ENCODE results near the gene IL12RB2.

Gene IL12RB2

DNA sequence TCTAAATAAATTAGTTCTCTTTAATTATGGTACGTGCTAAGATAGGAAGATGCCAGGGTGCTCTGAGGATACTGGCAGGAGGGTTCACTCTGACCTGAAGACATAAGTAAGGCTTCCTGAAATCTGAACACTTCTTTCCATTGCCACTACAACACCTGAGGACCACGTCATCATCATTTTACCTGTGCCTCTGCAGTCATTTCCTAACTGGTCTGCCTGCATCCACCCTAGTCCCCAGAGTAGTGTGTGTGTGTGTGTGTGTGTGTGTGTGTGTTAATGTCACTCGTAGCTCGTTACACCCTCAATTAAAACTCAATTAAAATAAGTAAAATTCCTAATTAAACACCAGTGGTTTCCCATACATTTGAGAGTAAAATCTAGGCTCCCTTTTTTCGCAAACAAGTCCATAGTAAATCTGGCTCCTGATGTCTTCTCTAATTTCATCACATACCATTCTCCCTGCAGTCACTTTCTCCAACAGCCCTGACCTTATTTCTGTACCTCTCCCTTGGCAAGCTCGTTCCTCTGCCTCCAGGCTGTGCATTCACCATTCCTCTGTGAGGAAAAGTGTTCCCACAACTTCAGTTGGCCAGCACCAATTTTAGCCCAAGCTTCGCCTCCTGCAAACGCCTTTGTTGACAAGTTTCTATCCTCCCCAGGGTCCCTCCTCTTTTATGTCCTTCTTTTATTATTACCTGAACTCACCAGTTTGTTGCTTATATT is 8.7 kb downstream of the IL12RB2 start:
- peaks cover 38 to 84% (median 58%) of the 10 kb centered on the region in 10 experiments for H3K4me1 ChIP-seq
- TF ChIP-seq Cebpa-rat (IDR thresholded peaks at IDR 0.05), result no peak
- H3K36me3 ChIP-seq, result peaks cover 0 to 54% (median 33%) of the 10 kb centered on the region in 11 experiments; a peak in 15 of 22 replicates

DNA sequence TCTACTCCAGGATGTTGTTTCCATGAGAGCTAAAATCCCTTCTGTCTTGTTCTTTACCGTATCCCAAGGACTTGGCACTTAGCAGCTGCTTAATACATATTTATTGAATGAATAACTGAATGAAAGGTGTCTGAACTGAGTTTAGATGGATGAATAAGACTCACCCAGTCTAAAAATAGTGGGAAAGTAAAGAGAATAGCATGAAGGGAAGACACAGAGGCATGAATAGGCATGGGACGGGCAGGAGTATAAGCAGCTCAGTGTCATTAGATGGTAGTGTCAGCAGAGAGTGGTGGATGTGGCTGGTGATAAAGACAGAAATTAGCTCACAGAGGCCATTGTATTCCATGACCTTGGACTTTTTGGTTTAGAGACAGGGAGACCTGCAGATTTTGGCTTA is 9.2 kb downstream of the IL12RB2 start:
- H3K4me2 ChIP-seq, result peak overlapping the region in 8 of 11 experiments; percentile 14 to 92 (median 72); a peak in 12 of 22 replicates
- no peak for TF ChIP-seq Cebpa-rat (IDR thresholded peaks at IDR 0.05)
- H4K20me1 ChIP-seq, result no peaks in the 10 kb centered on the region
- no peaks in the 10 kb centered on the region for H3K27me3 ChIP-seq
- peaks cover 0 to 14% (median 0%) of the 10 kb centered on the region in 11 experiments; a peak in 9 of 22 replicates for H3K9me3 ChIP-seq (replicated peaks in 1 of 11)
- H3K4me3 ChIP-seq, result no peak overlapping the region
- H3K36me3 ChIP-seq, result peaks cover 0 to 60% (median 39%) of the 10 kb centered on the region in 11 experiments; a peak in 16 of 22 replicates
- peak overlapping the region in 2 of 11 experiments; percentile 1 to 8; a peak in 1 of 22 replicates for H3K27ac ChIP-seq
- H3K4me1 ChIP-seq, result peaks cover 32 to 78% (median 52%) of the 10 kb centered on the region in 10 experiments
- H3K9ac ChIP-seq, result no peak overlapping the region

More for the DNA sequence above, 8.7 kb downstream of the IL12RB2 start:
- H3K27me3 ChIP-seq, result no peaks in the 10 kb centered on the region
- H3K27ac ChIP-seq, result peak overlapping the region in 3 of 11 experiments; percentile 1 to 58 (median 8); a peak in 3 of 22 replicates
- H3K9me3 ChIP-seq (replicated peaks in 1 of 11), result peaks cover 0 to 14% (median 0%) of the 10 kb centered on the region in 11 experiments; a peak in 9 of 22 replicates
- H4K20me1 ChIP-seq, result no peaks in the 10 kb centered on the region
- no peak overlapping the region for H3K9ac ChIP-seq
- H3K4me2 ChIP-seq, result peak overlapping the region in 10 of 11 experiments; percentile 0 to 92 (median 59); a peak in 17 of 22 replicates
- peak overlapping the region in 1 of 10 experiments; percentile 25; a peak in 1 of 20 replicates for H3K4me3 ChIP-seq

DNA sequence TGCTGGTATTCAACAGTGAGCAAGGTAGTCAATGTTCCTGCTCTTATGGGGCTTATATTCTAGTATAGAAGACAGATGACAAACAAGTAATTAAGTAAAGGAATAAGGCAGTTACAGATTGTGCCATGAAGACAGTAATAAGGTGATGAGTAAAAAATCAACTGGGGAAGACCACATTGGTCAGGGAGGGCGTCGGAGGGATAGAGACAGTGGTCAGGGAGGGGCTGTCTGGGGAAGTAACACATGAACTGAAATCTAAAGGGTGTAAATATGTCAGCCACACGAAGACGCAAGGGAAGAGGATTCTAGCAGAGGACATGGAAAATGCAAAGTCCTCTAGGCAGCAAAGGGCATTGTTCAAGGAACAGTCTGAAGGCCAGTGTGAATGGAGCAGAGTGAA is 10.1 kb downstream of the IL12RB2 start:
- Histone ChIP-seq H3K4me3 (no peak overlapping the region), H3K9me3 (replicated peaks in 1 of 11) (peaks cover 0 to 14% (median 0%) of the 10 kb centered on the region in 11 experiments; a peak in 9 of 22 replicates), H3K27me3 (no peaks in the 10 kb centered on the region), H3K4me1 (peaks cover 24 to 69% (median 44%) of the 10 kb centered on the region in 10 experiments), H4K20me1 (no peaks in the 10 kb centered on the region), H3K4me2 (peak overlapping the region in 5 of 11 experiments; percentile 4 to 86 (median 37); a peak in 8 of 22 replicates), H3K36me3 (peaks cover 0 to 69% (median 48%) of the 10 kb centered on the region in 11 experiments; a peak in 18 of 22 replicates), H3K9ac (no peak overlapping the region), H3K27ac (no peak overlapping the region)
- no peak for TF ChIP-seq Cebpa-rat (IDR thresholded peaks at IDR 0.05)

DNA sequence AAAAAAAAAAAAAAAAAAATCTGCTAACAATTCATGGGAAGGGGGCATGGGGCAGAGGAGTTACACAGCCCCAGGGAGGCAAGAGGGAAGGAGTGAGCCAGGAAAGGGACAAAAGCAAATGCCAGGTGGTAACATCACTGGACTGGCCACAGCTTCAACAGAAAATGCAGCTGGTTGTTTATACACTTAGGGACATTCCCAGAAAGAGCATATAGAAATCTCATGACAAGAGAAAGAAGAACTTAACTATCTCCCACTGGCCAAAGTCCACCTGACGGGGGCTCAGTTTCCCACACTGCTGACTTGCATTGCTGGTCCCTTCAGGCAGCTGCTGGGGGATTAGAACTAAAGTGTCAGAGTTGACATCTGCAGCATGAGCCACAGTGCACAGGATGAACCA is 14.8 kb downstream of the IL12RB2 start:
- Histone ChIP-seq H3K9me3 (replicated peaks in 1 of 11) (peaks cover 0 to 14% (median 0%) of the 10 kb centered on the region in 11 experiments; a peak in 9 of 22 replicates), H3K4me2 (no peak overlapping the region), H3K27ac (no peak overlapping the region), H3K4me3 (no peak overlapping the region), H3K4me1 (peaks cover 0 to 24% (median 6%) of the 10 kb centered on the region in 10 experiments; a peak in 9 of 20 replicates), H4K20me1 (no peaks in the 10 kb centered on the region), H3K9ac (no peak overlapping the region), H3K27me3 (no peaks in the 10 kb centered on the region), H3K36me3 (peaks cover 3 to 98% (median 82%) of the 10 kb centered on the region in 11 experiments; a peak in 18 of 22 replicates)
- TF ChIP-seq Cebpa-rat (IDR thresholded peaks at IDR 0.05), result no peak

DNA sequence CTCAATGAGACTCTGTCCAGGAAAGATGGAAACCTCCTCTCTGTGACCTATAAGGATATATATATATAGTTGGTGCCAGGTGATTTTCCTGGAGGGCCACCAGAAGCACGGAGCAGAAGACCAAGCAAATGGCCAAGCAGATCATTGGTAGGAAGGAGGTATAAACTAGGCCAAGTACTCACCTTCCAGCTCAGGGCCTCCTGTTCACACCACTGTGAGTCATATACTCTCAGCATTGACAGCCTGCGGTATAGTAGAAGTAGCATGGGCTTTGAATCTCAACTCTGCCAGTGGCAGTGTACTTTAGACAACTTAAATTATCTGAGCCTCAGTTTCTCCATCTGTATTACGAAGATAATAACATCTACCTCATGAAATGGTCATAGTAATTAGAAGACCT is 15.4 kb downstream of the IL12RB2 start:
- Histone ChIP-seq H3K4me1 (peaks cover 0 to 18% (median 6%) of the 10 kb centered on the region in 10 experiments; a peak in 7 of 20 replicates), H3K27me3 (no peaks in the 10 kb centered on the region), H3K36me3 (peaks cover 3 to 98% (median 82%) of the 10 kb centered on the region in 11 experiments; a peak in 19 of 22 replicates), H3K4me2 (no peak overlapping the region), H3K27ac (no peak overlapping the region), H4K20me1 (no peaks in the 10 kb centered on the region), H3K4me3 (no peak overlapping the region), H3K9me3 (replicated peaks in 1 of 11) (peaks cover 0 to 9% (median 0%) of the 10 kb centered on the region in 11 experiments; a peak in 7 of 22 replicates), H3K9ac (no peak overlapping the region)
- TF ChIP-seq Cebpa-rat (IDR thresholded peaks at IDR 0.05), result no peak

DNA sequence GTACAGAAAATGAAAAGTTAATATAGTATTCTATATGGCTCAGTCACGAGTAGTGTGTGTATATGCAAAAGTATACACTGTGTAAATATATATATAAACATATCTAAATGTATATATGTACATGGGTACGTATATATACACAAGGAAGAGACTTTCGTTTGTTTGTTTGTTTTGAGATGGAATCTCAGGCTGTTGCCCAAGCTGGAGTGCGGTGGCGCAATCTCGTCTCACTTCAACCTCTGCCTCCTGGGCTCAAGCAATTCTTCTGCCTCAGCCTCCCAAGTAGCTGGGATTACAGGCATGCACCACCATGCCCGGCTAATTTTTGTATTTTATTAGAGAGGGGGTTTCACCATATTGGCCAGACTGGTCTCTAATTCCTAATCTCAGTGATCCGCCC is 16.4 kb downstream of the IL12RB2 start:
- H3K4me3 ChIP-seq, result no peak overlapping the region
- H3K36me3 ChIP-seq, result peaks cover 10 to 98% (median 90%) of the 10 kb centered on the region in 11 experiments; a peak in 20 of 22 replicates
- TF ChIP-seq Cebpa-rat (IDR thresholded peaks at IDR 0.05), result 0 out of 22 replicates have a peak, but pooled peaks of 1 of the 11 experiments have one; percentile 6
- peaks cover 0 to 8% (median 0%) of the 10 kb centered on the region in 10 experiments; a peak in 2 of 20 replicates for H3K4me1 ChIP-seq
- H3K27me3 ChIP-seq, result no peaks in the 10 kb centered on the region
- no peak overlapping the region for H3K9ac ChIP-seq
- no peak overlapping the region for H3K4me2 ChIP-seq
- no peak overlapping the region for H3K27ac ChIP-seq
- peaks cover 0 to 1% (median 0%) of the 10 kb centered on the region in 11 experiments; a peak in 3 of 22 replicates for H3K9me3 ChIP-seq (replicated peaks in 1 of 11)
- H4K20me1 ChIP-seq, result no peaks in the 10 kb centered on the region

DNA sequence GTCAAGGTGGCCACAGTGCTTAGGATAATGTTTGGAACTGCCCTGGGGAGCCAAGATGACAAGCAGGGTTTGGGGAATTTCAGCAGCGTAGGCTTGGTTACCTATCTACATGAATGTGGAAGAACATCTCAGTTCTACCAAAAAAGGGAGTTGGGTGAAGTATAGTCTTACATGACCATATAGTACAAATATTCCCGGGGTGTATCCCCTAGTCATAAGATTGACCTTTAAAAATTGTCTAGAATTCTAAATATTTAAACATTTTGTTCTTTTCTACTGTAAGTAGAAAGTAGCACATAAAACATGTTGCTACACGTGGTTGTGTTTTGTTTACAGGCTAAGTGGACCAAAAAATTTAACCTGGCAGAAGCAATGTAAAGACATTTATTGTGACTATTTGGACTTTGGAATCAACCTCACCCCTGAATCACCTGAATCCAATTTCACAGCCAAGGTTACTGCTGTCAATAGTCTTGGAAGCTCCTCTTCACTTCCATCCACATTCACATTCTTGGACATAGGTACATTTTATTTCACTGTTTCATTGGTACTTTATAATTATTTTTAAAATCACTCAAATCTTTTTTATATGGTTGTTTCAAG is 20.3 kb downstream of the IL12RB2 start:
- Histone ChIP-seq H3K27me3 (no peaks in the 10 kb centered on the region), H3K4me1 (peaks cover 0 to 6% (median 0%) of the 10 kb centered on the region in 10 experiments; a peak in 2 of 20 replicates), H3K9ac (no peak overlapping the region), H3K4me2 (no peak overlapping the region), H3K36me3 (peaks cover 10 to 100% (median 91%) of the 10 kb centered on the region in 11 experiments; a peak in 20 of 22 replicates), H3K9me3 (replicated peaks in 1 of 11) (no peaks in the 10 kb centered on the region), H3K4me3 (no peak overlapping the region), H4K20me1 (no peaks in the 10 kb centered on the region), H3K27ac (no peak overlapping the region)
- TF ChIP-seq Cebpa-rat (IDR thresholded peaks at IDR 0.05), result no peak

DNA sequence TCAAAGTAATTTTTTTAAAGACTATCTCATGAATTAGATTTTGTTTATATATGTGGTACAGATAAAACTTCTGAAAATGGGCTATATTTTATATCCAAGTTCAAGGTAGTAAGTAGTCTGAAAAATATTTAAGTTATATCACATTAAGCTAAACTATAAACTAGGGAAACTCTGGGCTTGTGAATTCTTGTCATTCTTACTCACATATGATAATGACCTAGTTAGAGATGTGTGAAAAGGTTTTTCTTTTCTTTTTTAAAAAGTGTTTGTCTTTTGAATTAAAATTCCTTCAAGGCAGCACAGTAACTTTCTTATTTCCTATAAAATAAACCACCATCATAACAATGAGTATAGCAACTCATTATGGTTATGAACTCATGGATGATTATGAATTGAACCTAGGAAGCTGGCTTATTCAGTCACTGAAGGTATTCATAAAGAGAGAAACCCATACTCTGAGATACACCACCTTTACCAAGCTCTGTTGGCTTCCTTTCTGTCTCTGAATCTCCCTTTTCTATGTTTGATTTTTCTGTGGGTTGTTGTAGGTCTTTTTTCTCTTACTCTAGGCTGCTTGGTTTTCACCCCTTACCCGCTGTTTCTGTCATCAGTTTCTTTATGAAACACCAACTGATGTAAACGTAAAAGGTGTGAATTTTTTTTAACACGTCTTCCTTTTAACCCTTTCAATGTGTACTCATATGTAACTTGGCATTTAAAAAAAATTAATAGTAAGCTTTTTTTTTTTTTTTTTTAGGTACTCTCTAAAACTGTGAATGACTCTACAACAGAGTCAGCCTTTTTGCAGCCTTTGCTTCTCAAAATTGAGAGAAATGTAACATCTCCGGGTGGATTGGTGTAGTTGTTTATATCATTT is 25.2 kb downstream of the IL12RB2 start:
- Histone ChIP-seq H3K27me3 (no peaks in the 10 kb centered on the region), H3K4me1 (peaks cover 0 to 19% (median 12%) of the 10 kb centered on the region in 10 experiments; a peak in 11 of 20 replicates), H3K4me2 (no peak overlapping the region), H3K9me3 (replicated peaks in 1 of 11) (no peaks in the 10 kb centered on the region), H3K4me3 (no peak overlapping the region), H4K20me1 (no peaks in the 10 kb centered on the region), H3K9ac (no peak overlapping the region), H3K36me3 (peaks cover 7 to 100% (median 90%) of the 10 kb centered on the region in 11 experiments; a peak in 19 of 22 replicates), H3K27ac (no peak overlapping the region)
- TF ChIP-seq Cebpa-rat (IDR thresholded peaks at IDR 0.05), result no peak
